ENCODE data around the gene ATP1A4.

Gene ATP1A4

DNA sequence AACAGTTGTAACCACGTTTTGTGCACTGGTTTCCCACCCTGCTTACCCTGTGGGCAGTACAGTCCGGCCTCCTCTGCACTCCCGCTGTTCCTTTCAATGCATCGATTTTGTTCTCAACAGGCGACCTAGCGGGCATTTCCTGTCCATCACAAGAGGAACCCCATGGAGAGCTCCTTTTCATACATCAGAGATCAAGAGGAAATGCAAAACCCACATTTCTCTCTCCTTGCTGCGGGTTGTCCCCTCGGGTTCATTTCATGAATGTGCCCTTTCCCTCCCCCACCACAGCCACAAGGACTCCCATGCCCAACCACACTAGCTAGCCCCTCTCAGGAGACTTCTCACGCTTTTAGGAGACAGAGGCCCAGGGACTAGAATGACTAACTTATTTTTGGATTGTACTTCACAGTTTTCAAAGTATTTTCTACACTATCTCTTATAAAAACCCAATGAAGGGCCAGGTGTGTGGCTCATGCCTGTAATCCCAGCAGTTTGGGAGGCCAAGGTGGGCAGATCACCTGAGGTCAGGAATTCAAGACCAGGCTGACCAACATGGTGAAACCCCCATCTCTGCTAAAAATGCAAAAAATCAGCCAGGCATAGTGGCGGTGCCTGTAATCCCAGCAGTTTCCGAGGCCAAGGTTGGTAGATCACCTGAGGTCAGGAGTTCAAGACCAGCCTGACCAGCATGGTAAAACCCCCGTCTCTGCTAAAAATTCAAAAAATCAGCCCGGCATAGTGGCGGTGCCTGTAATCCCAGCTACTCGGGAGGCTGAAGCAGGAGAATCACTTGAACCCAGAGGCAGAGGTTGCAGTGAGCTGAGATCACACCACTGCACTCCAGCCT lies 18.4 kb downstream of the ATP1A4 start:
- ATAC-seq, result peak; percentile 88
- Mint-ChIP-seq H3K27ac (peak overlapping the region; percentile 83), H3K36me3 (no peaks in the 10 kb centered on the region), H3K27me3 (peaks cover 31% of the 10 kb centered on the region), H3K4me1 (peaks cover 36% of the 10 kb centered on the region), H3K9me3 (no peaks in the 10 kb centered on the region), H3K4me3 (peak overlapping the region; percentile 13)

DNA sequence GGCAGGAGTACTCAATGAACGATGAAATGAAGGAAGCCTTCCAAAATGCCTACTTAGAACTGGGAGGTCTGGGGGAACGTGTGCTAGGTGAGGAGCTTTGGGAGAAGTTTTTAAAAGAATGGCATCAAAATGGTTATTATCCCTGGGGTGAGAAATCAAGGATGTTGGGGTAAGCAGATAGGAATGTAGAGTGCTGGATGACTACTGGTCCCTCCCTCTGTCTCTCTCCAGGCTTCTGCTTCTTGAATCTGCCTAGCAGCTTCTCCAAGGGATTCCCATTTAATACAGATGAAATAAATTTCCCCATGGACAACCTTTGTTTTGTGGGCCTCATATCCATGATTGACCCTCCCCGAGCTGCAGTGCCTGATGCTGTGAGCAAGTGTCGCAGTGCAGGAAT lies 20.0 kb downstream of the ATP1A4 start:
- Mint-ChIP-seq H3K27me3 (peaks cover 32% of the 10 kb centered on the region), H3K36me3 (no peaks in the 10 kb centered on the region), H3K27ac (peak overlapping the region; percentile 31), H3K4me1 (peaks cover 32% of the 10 kb centered on the region), H3K4me3 (no peak overlapping the region), H3K9me3 (no peaks in the 10 kb centered on the region)
- no peak for ATAC-seq

DNA sequence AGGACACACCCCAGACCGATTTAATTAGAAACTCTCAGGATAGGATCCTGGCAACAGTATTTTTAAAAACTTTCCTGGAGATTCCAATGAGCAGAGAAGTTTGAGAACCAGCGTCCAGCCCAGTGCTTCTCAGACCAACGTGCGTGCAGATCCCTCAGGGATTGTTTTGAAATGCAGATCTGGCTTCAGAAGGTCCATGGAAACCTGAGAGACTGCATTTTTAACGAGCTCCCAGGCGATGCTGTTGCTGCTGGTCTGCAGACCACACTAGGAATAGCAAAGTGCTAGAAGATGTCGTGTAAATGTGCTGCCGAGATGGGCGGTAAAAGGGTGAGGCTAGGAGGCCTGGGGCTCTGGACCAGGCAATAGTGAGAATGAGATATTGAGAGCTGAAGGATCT lies 20.6 kb downstream of the ATP1A4 start:
- ATAC-seq, result no peak
- Mint-ChIP-seq H3K4me1 (peaks cover 27% of the 10 kb centered on the region), H3K27ac (no peak overlapping the region), H3K27me3 (peaks cover 32% of the 10 kb centered on the region), H3K36me3 (no peaks in the 10 kb centered on the region), H3K9me3 (no peaks in the 10 kb centered on the region), H3K4me3 (no peak overlapping the region)

DNA sequence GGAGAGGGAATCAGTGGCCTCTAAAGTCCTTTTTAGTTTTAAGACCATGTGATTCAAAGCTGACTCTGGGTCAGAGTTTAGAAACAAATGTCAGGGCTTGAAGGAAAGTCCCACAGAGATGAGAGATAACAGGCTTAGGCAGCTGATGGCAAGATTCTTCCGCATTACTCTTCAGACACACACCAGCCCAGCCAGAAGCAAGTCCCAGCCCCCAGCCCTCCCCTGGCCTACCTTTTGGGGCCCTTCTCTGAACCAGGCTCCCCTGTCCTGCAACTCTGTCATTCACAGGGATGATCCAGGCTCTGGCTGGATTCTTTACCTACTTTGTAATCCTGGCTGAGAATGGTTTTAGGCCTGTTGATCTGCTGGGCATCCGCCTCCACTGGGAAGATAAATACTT lies 25.8 kb downstream of the ATP1A4 start:
- Mint-ChIP-seq H3K9me3 (no peaks in the 10 kb centered on the region), H3K27me3 (peaks cover 45% of the 10 kb centered on the region), H3K27ac (peak overlapping the region; percentile 1), H3K36me3 (no peaks in the 10 kb centered on the region), H3K4me1 (no peaks in the 10 kb centered on the region), H3K4me3 (no peak overlapping the region)
- no peak for ATAC-seq

DNA sequence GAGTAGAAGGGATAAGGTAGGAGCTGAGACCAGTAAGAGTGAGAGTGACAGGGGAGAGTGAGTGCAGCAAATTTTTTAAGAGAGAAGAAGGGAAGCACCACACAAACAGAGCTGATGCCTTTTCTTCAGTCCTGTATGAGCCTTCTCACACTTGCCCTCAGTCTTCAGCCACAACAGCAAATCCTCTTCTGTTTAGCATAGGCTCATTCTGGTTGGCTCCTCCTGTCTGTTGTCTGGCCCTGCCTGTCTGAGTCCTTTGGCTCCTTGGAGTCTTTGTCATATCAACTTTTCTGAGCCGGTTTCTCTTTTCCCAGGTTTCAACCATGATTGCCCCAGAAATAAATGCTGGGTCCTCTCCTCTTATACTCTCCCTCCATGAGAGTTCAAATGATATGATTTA lies 26.3 kb downstream of the ATP1A4 start:
- H3K27me3 Mint-ChIP-seq, result peaks cover 41% of the 10 kb centered on the region
- no peaks in the 10 kb centered on the region for H3K4me1 Mint-ChIP-seq
- H3K9me3 Mint-ChIP-seq, result no peaks in the 10 kb centered on the region
- peak overlapping the region; percentile 1 for H3K27ac Mint-ChIP-seq
- ATAC-seq, result no peak
- H3K36me3 Mint-ChIP-seq, result no peaks in the 10 kb centered on the region
- no peak overlapping the region for H3K4me3 Mint-ChIP-seq

DNA sequence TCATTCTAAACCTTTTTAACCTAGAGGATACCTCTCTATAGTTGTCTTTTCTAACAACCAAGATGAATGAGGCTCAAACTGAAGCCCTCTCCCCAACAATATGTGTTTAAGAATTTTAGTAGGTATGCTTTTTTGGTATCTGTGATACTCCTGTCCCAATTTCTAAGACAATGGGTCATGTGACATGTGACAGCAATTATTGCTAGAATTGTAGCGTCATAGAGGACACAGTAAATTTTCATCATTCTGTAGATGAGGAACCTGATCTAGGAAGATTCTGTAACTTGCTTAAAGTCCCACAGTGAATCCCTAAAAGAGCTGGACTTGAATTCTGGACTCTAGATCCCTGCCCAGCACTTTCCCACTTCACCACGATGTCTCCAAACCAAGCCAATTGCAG lies 27.3 kb downstream of the ATP1A4 start:
- H3K9me3 Mint-ChIP-seq, result no peaks in the 10 kb centered on the region
- ATAC-seq, result no peak
- H3K4me1 Mint-ChIP-seq, result no peaks in the 10 kb centered on the region
- H3K27ac Mint-ChIP-seq, result no peak overlapping the region
- H3K36me3 Mint-ChIP-seq, result no peaks in the 10 kb centered on the region
- H3K27me3 Mint-ChIP-seq, result peaks cover 32% of the 10 kb centered on the region
- H3K4me3 Mint-ChIP-seq, result no peak overlapping the region

DNA sequence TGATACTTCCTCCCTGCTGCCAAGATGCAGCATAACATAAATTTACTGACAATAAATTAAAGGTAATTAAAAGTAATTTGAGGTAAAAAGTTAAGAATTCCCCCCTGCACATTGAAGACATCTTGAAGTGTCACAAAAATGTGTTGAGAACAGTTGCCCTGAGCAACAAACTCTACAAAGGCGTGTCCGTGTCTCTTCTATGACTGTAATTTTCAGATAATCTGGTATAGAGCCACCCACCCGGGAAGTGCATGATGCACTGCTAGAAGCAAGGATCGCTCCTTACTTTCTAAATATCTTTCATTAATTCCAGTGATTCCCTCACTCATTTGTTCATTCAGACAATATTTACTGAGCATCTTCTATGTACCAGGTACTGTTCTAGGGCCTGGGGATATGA lies 27.9 kb downstream of the ATP1A4 start:
- H3K4me1 Mint-ChIP-seq, result no peaks in the 10 kb centered on the region
- H3K27ac Mint-ChIP-seq, result no peak overlapping the region
- no peaks in the 10 kb centered on the region for H3K9me3 Mint-ChIP-seq
- ATAC-seq, result no peak
- no peak overlapping the region for H3K4me3 Mint-ChIP-seq
- no peaks in the 10 kb centered on the region for H3K36me3 Mint-ChIP-seq
- peaks cover 26% of the 10 kb centered on the region for H3K27me3 Mint-ChIP-seq

DNA sequence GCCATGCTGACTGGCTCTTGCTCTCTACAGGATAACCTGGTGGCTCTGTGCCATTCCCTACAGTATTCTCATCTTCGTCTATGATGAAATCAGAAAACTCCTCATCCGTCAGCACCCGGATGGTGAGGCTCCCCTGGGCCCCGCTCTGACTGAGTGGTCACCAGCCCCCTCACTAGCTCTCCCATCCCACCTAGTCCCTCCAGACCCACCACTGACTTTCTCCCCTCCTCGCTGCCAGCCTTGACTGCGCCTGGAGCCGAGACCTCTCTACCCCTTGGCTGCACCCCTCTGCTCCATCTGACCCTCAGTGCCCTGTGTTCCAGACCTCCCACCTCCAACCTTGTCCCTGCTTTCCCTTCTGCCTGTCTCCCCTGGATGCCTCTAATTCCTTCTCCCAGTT lies 34.8 kb downstream of the ATP1A4 start:
- Mint-ChIP-seq H3K36me3 (no peaks in the 10 kb centered on the region), H3K4me3 (no peak overlapping the region), H3K27ac (no peak overlapping the region), H3K9me3 (no peaks in the 10 kb centered on the region), H3K27me3 (peaks cover 20% of the 10 kb centered on the region), H3K4me1 (no peaks in the 10 kb centered on the region)
- no peak for ATAC-seq

DNA sequence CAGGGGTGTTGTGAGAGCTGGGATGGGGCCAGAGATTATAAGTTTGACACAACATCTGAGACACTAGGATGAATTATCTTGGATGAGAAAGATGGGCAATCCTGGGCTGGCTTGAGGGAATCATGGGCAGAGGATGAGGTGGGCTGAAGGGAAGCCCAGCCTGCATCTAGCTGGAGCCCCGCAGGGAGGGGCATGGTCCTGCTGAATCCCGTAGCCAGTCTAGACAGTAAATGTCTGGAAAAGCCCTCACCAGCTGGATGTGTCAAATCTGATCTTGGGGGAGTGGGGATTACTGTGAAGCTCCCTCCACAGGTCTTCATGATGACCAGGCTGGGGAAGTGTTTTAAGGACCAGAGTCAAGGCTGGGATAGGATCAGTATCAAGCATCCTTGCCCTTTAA lies 35.3 kb downstream of the ATP1A4 start:
- Mint-ChIP-seq H3K27me3 (peaks cover 16% of the 10 kb centered on the region), H3K4me3 (no peak overlapping the region), H3K36me3 (no peaks in the 10 kb centered on the region), H3K4me1 (no peaks in the 10 kb centered on the region), H3K9me3 (no peaks in the 10 kb centered on the region), H3K27ac (no peak overlapping the region)
- ATAC-seq, result no peak

DNA sequence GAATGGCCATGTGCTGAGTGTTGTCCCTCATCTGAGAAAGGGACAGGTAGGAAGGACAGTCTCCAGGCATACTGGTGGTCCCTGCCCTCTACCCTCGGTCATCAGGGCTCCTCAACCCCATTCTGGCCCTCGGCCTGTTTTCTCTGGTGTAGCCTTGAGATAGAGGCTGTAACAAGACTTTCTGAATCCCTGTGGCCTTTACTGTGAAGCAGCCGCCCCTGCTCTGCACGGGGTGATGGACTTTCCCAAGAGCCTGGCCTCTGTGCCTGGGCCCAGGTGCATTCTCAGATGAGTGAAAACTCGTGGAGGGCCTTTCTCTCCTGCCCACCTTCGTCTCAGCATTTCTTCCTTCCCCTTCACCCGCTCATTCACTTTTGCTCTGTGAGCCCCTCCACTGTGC lies 36.0 kb downstream of the ATP1A4 start:
- Mint-ChIP-seq H3K27ac (no peak overlapping the region), H3K4me1 (no peaks in the 10 kb centered on the region), H3K36me3 (no peaks in the 10 kb centered on the region), H3K9me3 (no peaks in the 10 kb centered on the region), H3K27me3 (peaks cover 11% of the 10 kb centered on the region), H3K4me3 (no peak overlapping the region)
- no peak for ATAC-seq

DNA sequence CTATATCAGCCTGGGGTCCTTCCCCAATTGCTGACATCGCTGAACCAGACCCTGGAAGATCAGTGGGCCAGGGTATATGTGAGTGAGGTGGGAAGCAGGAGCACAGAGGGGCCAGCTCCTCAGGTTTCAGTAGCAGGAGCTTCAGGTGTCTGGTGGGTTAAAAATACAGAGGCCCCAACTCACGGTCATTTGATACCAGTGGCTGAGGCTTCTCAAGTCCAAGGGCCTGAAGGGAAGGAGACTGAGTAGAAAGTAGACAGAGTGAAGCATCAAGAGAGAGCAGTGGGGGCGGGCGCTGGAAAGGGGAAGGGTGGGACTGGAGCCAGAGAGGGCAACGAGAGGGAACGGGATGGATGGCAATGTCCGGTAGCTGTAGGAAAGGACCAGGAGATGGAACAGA lies 36.9 kb downstream of the ATP1A4 start:
- no peaks in the 10 kb centered on the region for H3K4me1 Mint-ChIP-seq
- H3K36me3 Mint-ChIP-seq, result no peaks in the 10 kb centered on the region
- ATAC-seq, result no peak
- H3K4me3 Mint-ChIP-seq, result no peak overlapping the region
- peaks cover 11% of the 10 kb centered on the region for H3K27me3 Mint-ChIP-seq
- no peak overlapping the region for H3K27ac Mint-ChIP-seq
- H3K9me3 Mint-ChIP-seq, result no peaks in the 10 kb centered on the region

DNA sequence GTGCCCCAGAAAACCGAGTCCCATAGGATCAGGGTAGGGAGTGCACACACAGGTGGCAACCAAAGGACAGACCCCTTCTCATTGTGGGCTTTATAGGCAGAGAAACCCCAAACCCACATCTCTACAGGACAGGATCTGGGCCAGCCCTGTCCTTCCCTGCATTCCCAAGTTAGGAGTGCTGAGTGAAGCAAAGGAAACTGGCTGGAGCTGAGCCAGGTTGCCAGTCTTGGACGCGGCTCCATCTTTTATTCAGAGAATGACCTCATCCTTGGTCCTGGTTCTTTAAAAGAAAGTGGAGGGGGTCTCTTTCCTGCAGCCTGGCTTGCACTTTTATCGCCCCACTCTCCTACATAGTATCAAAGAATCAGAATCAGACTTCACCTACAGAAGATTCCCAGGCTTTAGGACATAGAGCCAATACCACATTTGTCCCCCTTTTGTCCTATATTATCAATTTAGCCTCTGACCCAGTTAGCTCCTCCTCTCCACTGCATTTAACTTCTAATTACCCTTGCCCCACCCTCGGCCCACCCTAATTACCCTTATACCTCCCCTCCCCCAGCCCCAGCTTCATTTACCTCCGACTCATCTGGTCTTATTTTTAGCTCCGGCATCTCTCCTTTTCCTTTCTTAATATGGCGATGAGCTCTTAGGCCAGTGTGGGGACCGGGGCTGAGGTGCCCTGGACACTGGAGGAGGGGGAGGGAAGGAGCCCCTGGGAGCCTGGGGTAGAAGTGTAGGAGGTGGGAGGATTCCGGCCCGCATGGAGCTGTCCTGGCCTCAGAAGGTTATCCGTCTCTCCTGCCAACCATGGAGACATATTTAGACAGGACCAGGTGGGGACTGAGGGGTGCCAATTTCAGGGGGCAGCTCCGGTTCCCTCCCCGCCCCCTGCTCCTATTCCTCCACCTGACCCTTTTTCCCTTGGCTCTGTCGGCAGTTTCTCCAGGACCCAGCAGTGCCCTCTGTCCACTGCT lies 38.5 kb downstream of the ATP1A4 start, which contains the start of gene CASQ1:
TSS of gene CASQ1 (plus strand) at position 927 of the 977 bp plus-strand sequence. CDS start 177 bp downstream, outside the sequence.
- Mint-ChIP-seq H3K36me3 (no peaks in the 10 kb centered on the region), H3K27me3 (peaks cover 11% of the 10 kb centered on the region), H3K4me3 (no peak within 1 kb of the TSS), H3K4me1 (no peaks in the 10 kb centered on the region), H3K9me3 (no peaks in the 10 kb centered on the region), H3K27ac (no peak within 1 kb of the TSS)
- ATAC-seq, result no peak

DNA sequence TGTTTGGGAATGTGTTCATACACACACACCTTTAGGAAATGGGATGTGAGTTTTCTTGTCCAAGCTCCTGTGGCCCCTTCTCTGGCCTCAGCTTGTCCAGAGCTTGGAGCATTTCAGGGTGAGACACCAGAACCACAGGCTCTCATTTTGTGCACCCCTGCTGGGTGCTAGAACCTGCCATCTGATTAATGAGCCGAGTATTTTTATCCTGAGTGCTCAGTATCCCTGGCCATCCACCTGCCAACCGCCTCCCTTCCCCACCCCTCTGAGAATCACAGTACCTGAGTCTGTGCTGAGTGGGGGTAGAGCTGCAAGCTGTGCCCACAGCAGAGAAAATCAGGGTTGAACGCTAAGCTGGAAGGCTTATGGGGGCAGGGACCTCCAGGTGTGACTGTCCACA lies 40.4 kb downstream of the ATP1A4 start:
- H3K36me3 Mint-ChIP-seq, result no peaks in the 10 kb centered on the region
- H3K27ac Mint-ChIP-seq, result no peak overlapping the region
- no peaks in the 10 kb centered on the region for H3K4me1 Mint-ChIP-seq
- H3K9me3 Mint-ChIP-seq, result no peaks in the 10 kb centered on the region
- H3K27me3 Mint-ChIP-seq, result peaks cover 3% of the 10 kb centered on the region
- H3K4me3 Mint-ChIP-seq, result no peak overlapping the region
- ATAC-seq, result no peak

DNA sequence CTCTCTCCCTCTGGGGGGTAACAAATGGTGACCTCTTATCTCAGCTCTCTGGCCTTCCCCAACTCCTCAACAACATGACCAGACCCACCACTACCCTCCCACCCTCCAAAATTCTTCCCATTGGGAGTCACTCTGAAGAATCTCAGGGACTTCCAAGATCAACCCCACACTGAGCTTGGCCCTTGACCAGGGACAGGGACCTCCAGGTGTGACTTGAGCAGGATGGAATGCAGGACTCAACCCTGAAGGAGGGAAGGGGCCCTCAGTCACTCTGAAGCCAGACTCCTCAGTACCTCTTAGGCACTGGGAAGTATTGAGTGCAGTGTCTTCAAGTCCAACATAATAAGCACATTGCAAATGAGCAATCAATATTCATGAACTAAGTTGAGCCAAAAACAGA lies 40.8 kb downstream of the ATP1A4 start:
- Mint-ChIP-seq H3K9me3 (no peaks in the 10 kb centered on the region), H3K4me1 (no peaks in the 10 kb centered on the region), H3K36me3 (no peaks in the 10 kb centered on the region), H3K27me3 (no peaks in the 10 kb centered on the region), H3K4me3 (no peak overlapping the region), H3K27ac (no peak overlapping the region)
- no peak for ATAC-seq

DNA sequence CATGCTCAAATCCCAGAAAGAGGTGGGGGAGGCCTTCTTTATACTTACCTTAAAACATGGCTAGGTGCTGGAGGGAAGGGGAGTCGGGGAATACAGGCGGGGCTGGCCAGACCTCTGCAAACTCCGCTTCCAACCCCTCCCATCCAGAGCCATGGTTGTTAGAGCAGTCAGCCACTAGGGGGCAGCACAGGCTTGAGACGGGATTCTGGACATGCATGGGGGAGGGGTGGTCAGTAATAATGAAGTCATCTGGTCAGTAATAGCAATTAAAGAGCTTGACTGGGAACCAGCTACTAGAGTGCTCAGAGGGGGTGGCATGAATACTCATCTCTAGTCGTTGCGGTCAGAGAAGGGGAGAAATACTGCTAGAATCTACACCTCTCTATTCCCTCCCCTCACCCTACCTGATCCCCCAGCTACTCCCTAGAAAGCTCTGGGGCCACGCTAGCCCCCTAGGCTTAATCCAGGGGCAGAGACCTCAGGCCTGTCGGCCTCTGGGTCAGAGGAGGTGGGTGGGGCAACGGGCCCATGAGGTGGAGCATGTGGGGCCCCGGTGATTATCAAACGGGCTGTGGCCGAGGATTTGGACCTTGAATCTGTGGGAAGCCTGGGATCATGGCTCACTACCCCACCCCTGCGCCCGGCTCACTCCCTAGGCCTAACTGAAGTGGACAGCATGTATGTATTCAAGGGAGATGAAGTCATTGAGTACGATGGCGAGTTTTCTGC lies 41.9 kb downstream of the ATP1A4 start:
- H3K36me3 Mint-ChIP-seq, result no peaks in the 10 kb centered on the region
- no peaks in the 10 kb centered on the region for H3K27me3 Mint-ChIP-seq
- no peaks in the 10 kb centered on the region for H3K9me3 Mint-ChIP-seq
- no peak overlapping the region for H3K4me3 Mint-ChIP-seq
- H3K27ac Mint-ChIP-seq, result no peak overlapping the region
- no peaks in the 10 kb centered on the region for H3K4me1 Mint-ChIP-seq
- peak; percentile 81 for ATAC-seq
